ENCODE results near the gene PXMP2. TPM values are rescaled to one million over a fixed set of nuclear protein-coding genes. Genes with fewer than 3 reads are reported as not detected.

PXMP2 gene
- polyA plus RNA-seq, 1 donor (not counting 4 experiments of a cell fraction or from before 2014, with no cell fraction given): 18.0 TPM

GRCh38 chr12:132719141-132719953 is 32.0 kb downstream of the PXMP2 start:
- Histone ChIP-seq H3K9me3 (ENCODE audit: control insufficient read depth, low read depth, low read length) (no peaks in the 10 kb centered on the region), H2AFZ (ENCODE audit: control insufficient read depth, low read length) (no peak overlapping the region), H4K20me1 (ENCODE audit: control insufficient read depth, extremely low read depth, insufficient read depth, low read length) (peaks cover 12% of the 10 kb centered on the region), H3K27me3 (ENCODE audit: control insufficient read depth, extremely low read depth, insufficient read depth, low read length) (no peaks in the 10 kb centered on the region), H3K4me2 (ENCODE audit: control insufficient read depth, extremely low read depth, insufficient read depth, low read depth, low read length) (no peak overlapping the region), H3K9me1 (ENCODE audit: control insufficient read depth, extremely low read depth, insufficient read depth, low read length) (no peaks in the 10 kb centered on the region), H3K27ac (ENCODE audit: control insufficient read depth, insufficient read depth, low read length) (no peak overlapping the region), H3K36me3 (ENCODE audit: control insufficient read depth in 2 of 2, extremely low read depth in 1 of 2, insufficient read depth in 2 of 2, low read length in 2 of 2) (peaks cover 20 to 50% of the 10 kb centered on the region in 2 experiments), H3K79me2 (ENCODE audit: control insufficient read depth, insufficient read depth, low read length) (peaks cover 36% of the 10 kb centered on the region), H3K9ac (ENCODE audit: control insufficient read depth, extremely low read depth, insufficient read depth, low read length) (no peak overlapping the region), H3K4me1 (ENCODE audit: control insufficient read depth, extremely low read depth, insufficient read depth, low read length) (no peaks in the 10 kb centered on the region), H3K4me3 (ENCODE audit: control insufficient read depth in 2 of 3, extremely low read depth in 1 of 3, insufficient read depth in 2 of 3, low read depth in 1 of 3, low read length in 3 of 3) (no peak overlapping the region)
- no peak for DNase-seq (ENCODE audit: low read depth, low spot score)
- TF ChIP-seq CTCF (optimal IDR thresholded peaks at IDR 0.05 in 1 of 3, IDR thresholded peaks at IDR 0.05 in 1 of 3, conservative IDR thresholded peaks at IDR 0.05 in 1 of 3; ENCODE audit: extremely low read depth in 1 of 3, insufficient read depth in 2 of 3, low read length in 3 of 3) (no peak), EZH2 (IDR thresholded peaks at IDR 0.05; ENCODE audit: low read length) (no peak)
- no peak for FAIRE-seq
- dilution Hi-C loops (cut with MboI; ENCODE audit: extremely low pct_ligation_motif_present, low sequenced_read_pairs): no loop called here

GRCh38 chr12:132719954-132720324 is 32.6 kb downstream of the PXMP2 start:
- peaks cover 12% of the 10 kb centered on the region for H4K20me1 ChIP-seq (ENCODE audit: control insufficient read depth, extremely low read depth, insufficient read depth, low read length)
- H2AFZ ChIP-seq (ENCODE audit: control insufficient read depth, low read length): no peak overlapping the region
- no peak overlapping the region for H3K4me2 ChIP-seq (ENCODE audit: control insufficient read depth, extremely low read depth, insufficient read depth, low read depth, low read length)
- dilution Hi-C loops (cut with MboI; ENCODE audit: extremely low pct_ligation_motif_present, low sequenced_read_pairs): no loop called here
- TF ChIP-seq EZH2 (IDR thresholded peaks at IDR 0.05; ENCODE audit: low read length) (no peak), CTCF (optimal IDR thresholded peaks at IDR 0.05 in 1 of 3, IDR thresholded peaks at IDR 0.05 in 1 of 3, conservative IDR thresholded peaks at IDR 0.05 in 1 of 3; ENCODE audit: extremely low read depth in 1 of 3, insufficient read depth in 2 of 3, low read length in 3 of 3) (no peak)
- H3K4me1 ChIP-seq (ENCODE audit: control insufficient read depth, extremely low read depth, insufficient read depth, low read length): no peaks in the 10 kb centered on the region
- DNase-seq (ENCODE audit: low read depth, low spot score) (no peak), FAIRE-seq (no peak)
- H3K9me1 ChIP-seq (ENCODE audit: control insufficient read depth, extremely low read depth, insufficient read depth, low read length): no peaks in the 10 kb centered on the region
- H3K9ac ChIP-seq (ENCODE audit: control insufficient read depth, extremely low read depth, insufficient read depth, low read length): no peak overlapping the region
- H3K9me3 ChIP-seq (ENCODE audit: control insufficient read depth, low read depth, low read length): no peaks in the 10 kb centered on the region
- peaks cover 24 to 49% of the 10 kb centered on the region in 2 experiments for H3K36me3 ChIP-seq (ENCODE audit: control insufficient read depth in 2 of 2, extremely low read depth in 1 of 2, insufficient read depth in 2 of 2, low read length in 2 of 2)
- no peak overlapping the region for H3K27ac ChIP-seq (ENCODE audit: control insufficient read depth, insufficient read depth, low read length)
- no peak overlapping the region for H3K4me3 ChIP-seq (ENCODE audit: control insufficient read depth in 2 of 3, extremely low read depth in 1 of 3, insufficient read depth in 2 of 3, low read depth in 1 of 3, low read length in 3 of 3)
- H3K27me3 ChIP-seq (ENCODE audit: control insufficient read depth, extremely low read depth, insufficient read depth, low read length): no peaks in the 10 kb centered on the region
- H3K79me2 ChIP-seq (ENCODE audit: control insufficient read depth, insufficient read depth, low read length): peaks cover 35% of the 10 kb centered on the region
